Measurements from ENCODE around the gene MC2R.

DNA sequence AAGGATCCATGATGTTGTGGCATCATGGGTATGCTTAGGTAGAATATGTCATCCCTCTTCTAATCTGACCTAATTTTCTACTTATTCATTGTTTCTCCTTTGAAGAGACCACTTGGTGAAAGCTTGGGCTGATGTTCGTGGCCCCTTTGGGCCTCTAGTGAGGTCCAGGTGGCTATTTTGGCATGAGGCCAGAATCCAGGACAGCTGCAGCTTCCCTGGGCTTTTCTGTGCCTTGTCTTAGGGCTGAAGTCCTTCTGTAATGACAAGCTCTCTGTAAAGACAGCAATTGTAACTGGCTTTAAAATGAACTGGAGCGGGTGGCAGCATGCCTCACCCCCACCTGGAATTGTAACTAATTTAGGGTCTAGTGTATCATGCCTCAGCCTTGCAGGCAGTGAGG lies 15.6 kb upstream of the MC2R start:
- TF ChIP-seq EP300 (IDR thresholded peaks at IDR 0.05; ENCODE audit: borderline replicate concordance in 1 of 2, low read depth in 2 of 2, low read length in 2 of 2) (no peak), CEBPB (IDR thresholded peaks at IDR 0.05; ENCODE audit: low read depth, low read length) (no peak), NRF1 (IDR thresholded peaks at IDR 0.05; ENCODE audit: low read depth, low read length) (no peak)
- TF ChIP-seq, protein P1, sequence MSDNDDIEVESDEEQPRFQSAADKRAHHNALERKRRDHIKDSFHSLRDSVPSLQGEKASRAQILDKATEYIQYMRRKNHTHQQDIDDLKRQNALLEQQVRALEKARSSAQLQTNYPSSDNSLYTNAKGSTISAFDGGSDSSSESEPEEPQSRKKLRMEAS (IDR thresholded peaks at IDR 0.05), result no peak
